ENCODE data around the gene MAB21L3.

DNA sequence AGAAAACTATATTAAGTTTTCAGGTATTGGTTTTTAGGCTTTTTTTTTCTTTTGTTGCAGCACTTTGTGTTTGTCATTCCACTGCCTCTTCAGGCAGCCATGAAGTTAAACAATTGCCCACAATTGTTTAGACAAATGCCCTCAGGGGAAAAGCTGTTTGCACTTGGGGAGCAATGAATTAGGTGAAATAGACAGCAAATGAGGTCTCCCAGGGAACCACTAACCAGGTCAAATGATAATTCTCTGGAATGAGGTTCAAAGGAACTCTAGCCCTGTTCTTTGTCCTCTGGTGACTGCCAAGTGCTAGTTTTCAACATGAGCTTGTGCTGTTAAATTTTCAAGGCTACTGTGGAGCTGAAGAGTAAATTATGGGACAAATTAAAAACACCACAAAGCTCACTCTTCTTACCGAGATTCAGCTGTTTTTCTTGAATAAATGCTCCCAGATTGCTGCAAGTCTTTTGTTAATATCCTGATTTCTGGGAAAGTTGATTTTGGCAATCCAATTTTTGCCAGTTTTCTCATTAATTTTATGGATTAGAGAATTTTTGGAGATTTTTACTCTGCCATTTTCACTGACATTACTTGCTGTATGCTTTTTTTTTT lies 15.1 kb upstream of the MAB21L3 start:
- TF ChIP-seq, protein P1, sequence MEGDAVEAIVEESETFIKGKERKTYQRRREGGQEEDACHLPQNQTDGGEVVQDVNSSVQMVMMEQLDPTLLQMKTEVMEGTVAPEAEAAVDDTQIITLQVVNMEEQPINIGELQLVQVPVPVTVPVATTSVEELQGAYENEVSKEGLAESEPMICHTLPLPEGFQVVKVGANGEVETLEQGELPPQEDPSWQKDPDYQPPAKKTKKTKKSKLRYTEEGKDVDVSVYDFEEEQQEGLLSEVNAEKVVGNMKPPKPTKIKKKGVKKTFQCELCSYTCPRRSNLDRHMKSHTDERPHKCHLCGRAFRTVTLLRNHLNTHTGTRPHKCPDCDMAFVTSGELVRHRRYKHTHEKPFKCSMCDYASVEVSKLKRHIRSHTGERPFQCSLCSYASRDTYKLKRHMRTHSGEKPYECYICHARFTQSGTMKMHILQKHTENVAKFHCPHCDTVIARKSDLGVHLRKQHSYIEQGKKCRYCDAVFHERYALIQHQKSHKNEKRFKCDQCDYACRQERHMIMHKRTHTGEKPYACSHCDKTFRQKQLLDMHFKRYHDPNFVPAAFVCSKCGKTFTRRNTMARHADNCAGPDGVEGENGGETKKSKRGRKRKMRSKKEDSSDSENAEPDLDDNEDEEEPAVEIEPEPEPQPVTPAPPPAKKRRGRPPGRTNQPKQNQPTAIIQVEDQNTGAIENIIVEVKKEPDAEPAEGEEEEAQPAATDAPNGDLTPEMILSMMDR (IDR thresholded peaks at IDR 0.05), result no peak
- TF ChIP-seq EP300 (IDR thresholded peaks at IDR 0.05), result no peak
- no peak for TF ChIP-seq POLR2A (IDR thresholded peaks at IDR 0.05)

All from tibial nerve (tissue), 4 donors.